Measurements from ENCODE around the gene F12. TPM values are rescaled to one million over a fixed set of nuclear protein-coding genes. Genes with fewer than 3 reads are reported as not detected.

The F12 gene
- total RNA-seq, 4 donors from 2014 or later: 0.42 to 2.6 (median 1.1) TPM; not detected in 1

DNA sequence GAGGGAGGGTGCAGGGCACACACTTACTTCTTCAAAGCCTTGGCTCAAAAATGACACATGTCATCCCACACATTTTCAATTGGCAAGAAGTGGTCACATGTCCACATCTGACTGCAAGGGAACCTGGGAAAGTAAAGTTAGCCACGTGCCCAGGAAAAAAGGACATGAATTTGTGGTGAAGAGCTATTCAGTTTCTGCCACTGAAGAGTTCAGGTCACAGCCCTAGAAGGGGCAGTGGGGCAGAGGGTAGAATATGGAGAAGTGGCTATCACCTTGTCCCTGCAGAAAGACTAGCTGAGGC lies 53.5 kb downstream of the F12 start:
- Histone ChIP-seq H3K27me3 (no peaks in the 10 kb centered on the region), H3K36me3 (no peaks in the 10 kb centered on the region), H3K27ac (no peak overlapping the region), H3K4me1 (peaks cover 2 to 6% of the 10 kb centered on the region in 2 donors), H3K9me3 (no peaks in the 10 kb centered on the region), H3K4me3 (replicated peaks in 1 of 3) (no peak overlapping the region)
- 5 to 8% methylated on average over 1 of the region's 1 CpG for WGBS, 2 donors
- no peak for DNase-seq
- TF ChIP-seq POLR2A (IDR thresholded peaks at IDR 0.05) (no peak), CTCF (IDR thresholded peaks at IDR 0.05) (no peak)
- intact Hi-C loops (cut with DNase I): no loop called here

GRCh38 chr5:177355162-177355867 lies 54.0 kb downstream of the F12 start:
- no peaks in the 10 kb centered on the region for H3K36me3 ChIP-seq
- no peaks in the 10 kb centered on the region for H3K27me3 ChIP-seq
- TF ChIP-seq CTCF (IDR thresholded peaks at IDR 0.05) (no peak), POLR2A (IDR thresholded peaks at IDR 0.05) (no peak)
- intact Hi-C loops (cut with DNase I): no loop called here
- peaks cover 7 to 11% of the 10 kb centered on the region in 2 donors for H3K4me1 ChIP-seq
- no peaks in the 10 kb centered on the region for H3K9me3 ChIP-seq
- WGBS, 2 donors: 100% methylated on average over 1 of the region's 1 CpG
- H3K27ac ChIP-seq: no peak overlapping the region
- no peak for DNase-seq
- H3K4me3 ChIP-seq (replicated peaks in 1 of 3): no peak overlapping the region

GRCh38 chr5:177354711-177355110 lies 54.7 kb downstream of the F12 start:
- Histone ChIP-seq H3K27me3 (no peaks in the 10 kb centered on the region), H3K9me3 (no peaks in the 10 kb centered on the region), H3K27ac (no peak overlapping the region), H3K4me1 (peaks cover 13 to 17% of the 10 kb centered on the region in 2 donors), H3K36me3 (no peaks in the 10 kb centered on the region), H3K4me3 (replicated peaks in 1 of 3) (no peak overlapping the region)
- intact Hi-C loops (cut with DNase I): loop anchor here (5.0 kb wide), 1 partner anchor 42 kb away; the partner anchor contains the start of gene MXD3
- TF ChIP-seq CTCF (IDR thresholded peaks at IDR 0.05) (no peak), POLR2A (IDR thresholded peaks at IDR 0.05) (no peak)
- WGBS, 2 donors: 65 to 88% methylated on average over 3 of the region's 3 CpGs
- DNase-seq: no peak

GRCh38 chr5:177354256-177354655 lies 55.1 kb downstream of the F12 start:
- intact Hi-C loops (cut with DNase I): loop anchor here (5.0 kb wide), 1 partner anchor 42 kb away; the partner anchor contains the start of gene MXD3
- no peak for DNase-seq
- Histone ChIP-seq H3K4me1 (peaks cover 14 to 21% of the 10 kb centered on the region in 2 donors), H3K4me3 (replicated peaks in 1 of 3) (no peak overlapping the region), H3K9me3 (no peaks in the 10 kb centered on the region), H3K36me3 (no peaks in the 10 kb centered on the region), H3K27ac (no peak overlapping the region), H3K27me3 (no peaks in the 10 kb centered on the region)
- TF ChIP-seq CTCF (IDR thresholded peaks at IDR 0.05) (no peak), POLR2A (IDR thresholded peaks at IDR 0.05) (no peak)
- 88 to 93% methylated on average over 3 of the region's 3 CpGs for WGBS, 2 donors

- Histone ChIP-seq H3K36me3 (no peaks in the 10 kb centered on the region), H3K27me3 (no peaks in the 10 kb centered on the region), H3K27ac (no peak overlapping the region), H3K4me1 (peaks cover 14 to 27% of the 10 kb centered on the region in 2 donors), H3K9me3 (no peaks in the 10 kb centered on the region), H3K4me3 (replicated peaks in 1 of 3) (no peak overlapping the region)
- WGBS, 2 donors: 74 to 78% methylated on average over 5 of the region's 5 CpGs
- intact Hi-C loops (cut with DNase I): loop anchor here (5.0 kb wide), 1 partner anchor 41 kb away; the partner anchor contains the start of gene MXD3
- DNase-seq: no peak
- TF ChIP-seq POLR2A (IDR thresholded peaks at IDR 0.05) (no peak), CTCF (IDR thresholded peaks at IDR 0.05) (no peak)
These were observed 56.3 kb downstream of the F12 start for GRCh38 chr5:177353093-177353492.
